Omental fat pad (tissue), 4 donors: ENCODE results near the gene CNKSR1. TPM values are rescaled to one million over a fixed set of nuclear protein-coding genes. Genes with fewer than 3 reads are reported as not detected.

ENCODE experiments used
- ATAC-seq: fragments of 150-250 bp; one replicate; pipeline ENCODE4 v1.9.1; 2016; ENCODE audit warnings: mild to moderate bottlenecking, moderate library complexity; ENCODE audit not compliant: low FRiP score
- DNase-seq: peaks from one replicate; pipeline ENCODE4 v3.0.0-alpha.2; 2019; ENCODE audit warnings: low spot score
- total RNA-seq, 4 donors: library from RNA; depleted of rRNA; stranded (reverse); fragments of >200 nt; gene quantifications; one replicate each; pipeline ENCODE4 v1.1.0, GENCODE V29; 2016
- TF ChIP-seq, protein P1 (sequence below), 3 donors: fragments of 450-650 bp; IDR thresholded peaks; one replicate each; pipeline ENCODE4 v1.5.1; 2016 to 2017; ENCODE audit warnings: antibody characterized with exemption in 3 of 3, mild to moderate bottlenecking in 3 of 3, moderate library complexity in 2 of 3

Gene CNKSR1
- total RNA-seq, 4 donors from 2014 or later = 0.75 to 6.0 (median 1.3) TPM

DNA sequence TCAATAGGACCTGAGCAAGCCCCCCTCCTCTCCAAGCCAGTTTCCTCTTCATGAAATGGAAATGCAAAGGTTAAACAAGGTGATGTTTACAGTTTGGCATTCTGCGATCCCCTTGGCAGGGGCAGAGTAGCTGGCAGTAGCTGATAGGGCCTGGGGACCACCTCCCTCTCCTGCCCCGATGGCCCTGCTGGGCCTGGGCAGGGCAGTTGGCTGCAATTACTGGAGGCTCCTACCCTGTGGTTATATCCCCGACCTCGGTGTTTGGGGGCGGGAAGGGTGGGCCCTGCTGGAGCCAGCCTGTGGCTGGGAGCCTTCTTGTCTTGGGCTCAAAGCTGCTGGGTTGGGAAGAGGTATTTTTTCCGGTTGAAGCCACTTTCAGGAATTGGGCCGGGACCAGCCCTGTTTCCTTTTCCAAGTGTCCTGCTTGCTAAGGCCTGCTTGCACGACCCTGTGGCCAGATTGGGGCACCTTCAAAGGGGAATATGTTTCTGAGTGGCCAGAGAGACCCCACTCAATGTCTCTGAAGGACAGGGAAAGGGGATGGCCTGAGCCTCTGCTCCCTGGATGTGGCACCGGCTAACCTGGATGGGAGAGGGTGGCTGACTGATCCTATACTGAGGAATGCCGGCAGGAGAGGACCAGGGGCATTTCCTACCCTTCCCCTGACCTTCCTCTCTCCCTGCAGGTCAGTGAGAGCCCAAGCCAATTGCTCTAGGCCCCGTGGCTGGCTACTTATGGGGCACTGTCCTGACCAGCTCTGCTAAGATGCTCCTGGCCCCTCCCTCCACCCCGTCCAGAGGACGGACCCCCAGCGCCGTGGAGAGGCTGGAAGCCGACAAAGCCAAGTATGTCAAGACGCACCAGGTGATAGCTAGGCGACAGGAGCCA, 16.5 kb upstream of the CNKSR1 start:
- ATAC-seq (no peak), DNase-seq (no peak)
- TF ChIP-seq, protein P1, sequence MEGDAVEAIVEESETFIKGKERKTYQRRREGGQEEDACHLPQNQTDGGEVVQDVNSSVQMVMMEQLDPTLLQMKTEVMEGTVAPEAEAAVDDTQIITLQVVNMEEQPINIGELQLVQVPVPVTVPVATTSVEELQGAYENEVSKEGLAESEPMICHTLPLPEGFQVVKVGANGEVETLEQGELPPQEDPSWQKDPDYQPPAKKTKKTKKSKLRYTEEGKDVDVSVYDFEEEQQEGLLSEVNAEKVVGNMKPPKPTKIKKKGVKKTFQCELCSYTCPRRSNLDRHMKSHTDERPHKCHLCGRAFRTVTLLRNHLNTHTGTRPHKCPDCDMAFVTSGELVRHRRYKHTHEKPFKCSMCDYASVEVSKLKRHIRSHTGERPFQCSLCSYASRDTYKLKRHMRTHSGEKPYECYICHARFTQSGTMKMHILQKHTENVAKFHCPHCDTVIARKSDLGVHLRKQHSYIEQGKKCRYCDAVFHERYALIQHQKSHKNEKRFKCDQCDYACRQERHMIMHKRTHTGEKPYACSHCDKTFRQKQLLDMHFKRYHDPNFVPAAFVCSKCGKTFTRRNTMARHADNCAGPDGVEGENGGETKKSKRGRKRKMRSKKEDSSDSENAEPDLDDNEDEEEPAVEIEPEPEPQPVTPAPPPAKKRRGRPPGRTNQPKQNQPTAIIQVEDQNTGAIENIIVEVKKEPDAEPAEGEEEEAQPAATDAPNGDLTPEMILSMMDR (IDR thresholded peaks at IDR 0.05) = no peak

DNA sequence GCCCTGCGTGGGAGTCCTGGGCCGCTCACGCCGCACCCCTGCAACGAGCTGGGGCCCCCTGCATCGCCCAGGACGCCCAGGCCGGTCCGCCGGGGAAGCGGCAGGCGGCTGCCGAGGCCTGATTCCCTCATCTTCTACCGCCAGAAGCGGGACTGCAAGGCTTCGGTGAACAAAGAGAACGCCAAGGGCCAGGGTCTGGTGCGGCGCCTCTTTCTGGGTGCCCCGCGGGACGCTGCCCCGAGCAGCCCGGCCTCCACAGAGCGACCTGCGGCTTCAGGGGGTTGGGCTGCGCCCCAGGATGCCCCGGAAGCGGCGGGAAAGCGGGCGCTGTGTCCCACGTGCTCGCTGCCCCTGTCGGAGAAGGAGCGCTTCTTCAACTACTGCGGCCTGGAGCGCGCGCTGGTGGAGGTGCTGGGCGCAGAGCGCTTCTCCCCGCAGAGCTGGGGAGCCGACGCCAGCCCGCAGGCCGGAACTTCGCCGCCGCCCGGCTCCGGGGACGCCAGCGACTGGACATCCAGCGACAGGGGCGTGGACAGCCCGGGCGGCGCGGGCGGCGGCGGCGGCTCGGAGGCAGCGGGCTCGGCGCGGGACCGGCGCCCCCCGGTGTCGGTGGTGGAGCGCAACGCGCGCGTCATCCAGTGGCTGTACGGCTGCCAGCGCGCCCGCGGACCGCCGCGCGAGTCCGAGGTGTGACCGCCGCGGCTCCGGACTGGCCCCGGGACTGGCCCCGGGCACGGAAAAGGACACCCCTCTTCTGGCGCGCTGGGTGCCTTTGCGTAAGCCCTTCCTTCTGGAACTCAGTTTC, 15.7 kb upstream of the CNKSR1 start:
- DNase-seq = no peak
- peak; percentile 52 for ATAC-seq
- TF ChIP-seq, protein P1 (IDR thresholded peaks at IDR 0.05) = no peak

DNA sequence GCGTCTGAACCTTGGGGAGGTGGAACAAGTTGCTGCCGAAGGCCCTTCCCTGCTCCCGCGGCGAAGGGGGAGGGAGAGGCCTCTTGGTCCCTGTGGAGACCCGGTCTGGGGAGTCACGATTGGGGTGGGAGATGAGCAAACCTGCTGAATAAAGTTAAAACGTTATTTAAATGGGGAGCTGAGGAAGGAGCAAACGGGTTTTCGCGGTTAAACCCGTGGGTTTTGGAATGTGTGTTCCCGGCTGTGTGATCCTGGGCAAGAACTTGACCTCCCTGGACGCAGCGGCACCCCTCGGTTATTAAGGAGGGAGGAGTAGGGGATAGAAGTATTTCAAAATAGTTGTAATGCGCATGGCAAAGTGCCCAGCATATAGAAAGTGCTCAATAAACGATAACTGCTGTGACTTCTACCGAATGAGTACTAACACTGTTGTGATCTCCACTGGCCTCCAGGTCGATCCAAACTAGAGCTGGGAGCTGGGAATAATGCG, 15.0 kb upstream of the CNKSR1 start:
- TF ChIP-seq, protein P1 (IDR thresholded peaks at IDR 0.05) = no peak
- no peak for ATAC-seq
- no peak for DNase-seq

DNA sequence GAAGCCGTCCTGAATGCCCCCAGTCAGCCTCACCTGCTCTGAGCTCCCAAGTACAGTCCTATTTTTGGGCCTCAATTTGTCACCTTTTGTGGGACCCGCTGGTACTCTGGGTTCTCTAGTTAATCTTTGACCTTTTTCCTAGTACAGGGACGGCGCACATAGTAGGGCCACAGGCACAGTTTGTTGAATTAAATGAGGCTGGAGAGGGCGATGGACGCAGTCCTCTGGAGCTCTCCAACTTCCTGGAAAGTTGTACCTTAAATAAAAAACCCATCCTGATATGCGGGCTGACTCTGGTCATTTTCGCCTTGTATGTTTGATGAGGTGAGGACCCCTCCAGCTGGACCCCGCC, 13.6 kb upstream of the CNKSR1 start:
- TF ChIP-seq, protein P1 (IDR thresholded peaks at IDR 0.05) = no peak
- ATAC-seq (no peak), DNase-seq (no peak)

DNA sequence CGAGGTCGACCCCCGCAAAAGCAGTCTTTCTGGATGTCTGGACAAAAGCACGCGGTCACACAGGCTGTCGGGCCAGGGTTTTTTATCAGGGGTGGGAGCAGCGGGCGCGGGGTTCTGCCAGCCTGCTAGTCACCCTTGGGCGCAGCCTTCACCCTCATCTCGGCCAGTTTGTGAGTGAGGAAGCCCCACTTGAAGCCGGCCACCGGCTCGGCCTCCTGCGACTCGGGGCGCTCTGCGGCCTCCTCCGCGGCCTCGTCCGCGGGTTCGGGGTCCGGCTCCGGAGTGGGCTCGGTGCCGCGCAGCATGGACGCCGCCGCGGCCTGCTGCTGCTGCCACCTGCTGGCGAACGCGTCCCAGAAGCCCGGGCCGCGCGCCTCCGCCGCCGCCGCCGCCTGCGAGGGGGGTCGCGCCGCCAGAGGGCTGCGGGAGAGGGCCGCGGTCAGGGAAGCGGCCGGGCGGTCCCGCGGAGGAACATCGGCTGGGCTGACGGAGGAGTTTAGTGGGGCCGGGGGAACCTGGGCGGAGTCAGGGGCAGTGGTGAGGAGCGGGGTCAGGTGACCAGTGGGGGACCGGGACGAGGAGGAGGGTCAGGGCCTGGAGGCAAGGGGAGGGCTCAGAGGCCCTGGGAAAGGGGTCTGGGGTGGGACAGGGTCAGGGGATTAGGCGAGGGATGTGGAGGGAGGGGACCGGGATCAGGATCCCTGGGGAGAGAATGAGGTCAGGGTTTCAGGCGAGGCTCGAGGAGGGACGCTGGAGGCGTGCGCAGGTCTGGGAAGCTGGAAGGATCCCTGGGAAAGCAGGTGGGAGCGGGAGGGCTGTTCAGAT, 13.0 kb upstream of the CNKSR1 start:
- TF ChIP-seq, protein P1 (IDR thresholded peaks at IDR 0.05) = peak in 1 of 3 donors; percentile 56
- DNase-seq (no peak), ATAC-seq (no peak)
